IMR-90 (cell line): ENCODE results near the gene CDKAL1. TPM values are rescaled to one million over a fixed set of nuclear protein-coding genes. Genes with fewer than 3 reads are reported as not detected.

Experiments used
- ATAC-seq: fragments of 200-7000 bp; cut with Tn5 transposase; 2 replicates; pipeline ENCODE4 v1.9.1; 2020; ENCODE audit warnings: low read depth, mild to moderate bottlenecking, moderate library complexity
- BruUV-seq: library from RNA; stranded (reverse); fragments of 400-500 nt; replicated peaks from 2 replicates; lab custom pipeline; 2021; lab: Mats Ljungman, UMichigan
- CTCF ChIA-PET: fragments of 300-600 bp; formaldehyde crosslinking; extraction: SDS; loops from one replicate; lab custom pipeline; 2021; ENCODE audit warnings: antibody characterized with exemption; lab: Yijun Ruan, JAX
- POLR2A ChIA-PET: fragments of 300-600 bp; sonication (Branson Sonifier 250); formaldehyde crosslinking; loops from one replicate; lab custom pipeline; 2022; ENCODE audit warnings: antibody characterized with exemption; ENCODE audit not compliant: unreplicated experiment; lab: Charles Lee
- DNase-seq: peaks from one replicate; pipeline ENCODE4 v3.0.0; 2013
- H2AFZ ChIP-seq: replicated peaks from 2 replicates; pipeline ENCODE3; 2013; ENCODE audit warnings: low read length, mild to moderate bottlenecking; ENCODE audit not compliant: poor library complexity
- H2AK5ac ChIP-seq: 2 replicates; pipeline ENCODE4 v1.6.1; 2013; ENCODE audit warnings: low read depth, low read length, inconsistent platforms
- H2AK9ac ChIP-seq: replicated peaks from 2 replicates; pipeline ENCODE3; 2013; ENCODE audit warnings: mild to moderate bottlenecking, low read depth, low read length, moderate library complexity; ENCODE audit not compliant: poor library complexity
- H2BK120ac ChIP-seq: 2 replicates; pipeline ENCODE4 v1.6.1; 2013; ENCODE audit warnings: low read depth, low read length, inconsistent platforms
- H2BK15ac ChIP-seq: 3 replicates; pipeline ENCODE4 v1.6.1; 2013; ENCODE audit warnings: low read depth, low read length, inconsistent platforms
- H2BK20ac ChIP-seq: 2 replicates; pipeline ENCODE4 v1.6.1; 2013; ENCODE audit warnings: low read depth, mild to moderate bottlenecking, inconsistent platforms, low read length, moderate library complexity
- H2BK5ac ChIP-seq: 2 replicates; pipeline ENCODE4 v1.6.1; 2013; ENCODE audit warnings: mild to moderate bottlenecking, low read depth, low read length, inconsistent platforms; ENCODE audit not compliant: poor library complexity, severe bottlenecking
- H3K14ac ChIP-seq: replicated peaks from 2 replicates; pipeline ENCODE4 v1.6.1; 2013; ENCODE audit warnings: low read depth, low read length, inconsistent platforms
- H3K18ac ChIP-seq: 2 replicates; pipeline ENCODE4 v1.6.1; 2013; ENCODE audit warnings: low read depth, low read length, control low read depth
- H3K23ac ChIP-seq: 2 replicates; pipeline ENCODE4 v1.6.1; 2013; ENCODE audit warnings: low read depth, low read length, inconsistent platforms
- H3K27ac ChIP-seq: 2 replicates; pipeline ENCODE4 v1.5.1; 2013; ENCODE audit warnings: mild to moderate bottlenecking, control low read depth, low read length; ENCODE audit not compliant: insufficient read depth
- H3K27me3 ChIP-seq: 2 replicates; pipeline ENCODE4 v1.6.1; 2013; ENCODE audit warnings: low read length; ENCODE audit not compliant: control insufficient read depth, insufficient read depth
- H3K36me3 ChIP-seq: 2 replicates; pipeline ENCODE4 v1.6.1; 2013; ENCODE audit warnings: low read length, mixed read lengths; ENCODE audit not compliant: control insufficient read depth, insufficient read depth
- H3K4ac ChIP-seq: 2 replicates; pipeline ENCODE4 v1.6.1; 2013; ENCODE audit warnings: low read depth, low read length, inconsistent platforms
- H3K4me1 ChIP-seq: 2 replicates; pipeline ENCODE4 v1.6.1; 2013; ENCODE audit warnings: low read length, mixed read lengths; ENCODE audit not compliant: control insufficient read depth, insufficient read depth
- H3K4me2 ChIP-seq: 2 replicates; pipeline ENCODE4 v1.6.1; 2013; ENCODE audit warnings: low read depth, mild to moderate bottlenecking, control low read depth, low read length, moderate library complexity
- H3K4me3 ChIP-seq: 2 replicates; pipeline ENCODE4 v1.5.1; 2013; ENCODE audit warnings: low read depth, mild to moderate bottlenecking, control low read depth, low read length, moderate library complexity; ENCODE audit not compliant: insufficient read depth
- H3K56ac ChIP-seq: 2 replicates; pipeline ENCODE4 v1.6.1; 2013; ENCODE audit warnings: low read length, inconsistent platforms; ENCODE audit not compliant: insufficient read depth; ENCODE audit errors: extremely low read depth
- H3K79me1 ChIP-seq, 2 experiments: 2 replicates each; pipeline ENCODE4 v1.6.1; 2013; ENCODE audit warnings: low read length in 2 of 2, inconsistent platforms in 1 of 2, low read depth in 1 of 2
- H3K9ac ChIP-seq: 2 replicates; pipeline ENCODE4 v1.6.1; 2013; ENCODE audit warnings: low read depth, low read length, control low read depth
- H3K9me1 ChIP-seq: 2 replicates; pipeline ENCODE4 v1.6.1; 2013; ENCODE audit warnings: low read length, inconsistent platforms; ENCODE audit not compliant: insufficient read depth
- H3K9me3 ChIP-seq: 2 replicates; pipeline ENCODE4 v1.6.1; 2013; ENCODE audit warnings: low read length; ENCODE audit not compliant: control insufficient read depth, insufficient read depth
- H4K20me1 ChIP-seq: 2 replicates; pipeline ENCODE4 v1.6.1; 2013; ENCODE audit warnings: low read length, inconsistent platforms; ENCODE audit not compliant: insufficient read depth
- H4K5ac ChIP-seq: 2 replicates; pipeline ENCODE4 v1.6.1; 2013; ENCODE audit warnings: mild to moderate bottlenecking, low read depth, low read length, control low read depth
- H4K8ac ChIP-seq, 2 experiments: 2 replicates each; pipeline ENCODE4 v1.6.1; 2013; ENCODE audit warnings: low read depth in 2 of 2, low read length in 2 of 2, control low read depth in 1 of 2, inconsistent platforms in 1 of 2
- H4K91ac ChIP-seq: 2 replicates; pipeline ENCODE4 v1.6.1; 2013; ENCODE audit warnings: low read depth, low read length, inconsistent platforms; ENCODE audit not compliant: insufficient read depth
- BHLHE40 ChIP-seq: fragments of 150-350 bp; IDR thresholded peaks from 2 replicates; pipeline ENCODE4 v1.6.1; 2016; ENCODE audit warnings: mild to moderate bottlenecking, low read depth, low read length
- CEBPB ChIP-seq: IDR thresholded peaks from 2 replicates; pipeline ENCODE4 v1.6.1; 2012; ENCODE audit warnings: low read depth, low read length, improper control_type of control experiment
- CHD1 ChIP-seq: IDR thresholded peaks from 2 replicates; pipeline ENCODE4 v1.6.1; 2012; ENCODE audit warnings: low read depth, low read length, improper control_type of control experiment
- CTCF ChIP-seq: conservative IDR thresholded peaks from 2 replicates; pipeline ENCODE4 v1.5.1; 2012; ENCODE audit warnings: mild to moderate bottlenecking, low read depth, low read length, improper control_type of control experiment
- ELK1 ChIP-seq: fragments of 150-350 bp; IDR thresholded peaks from 2 replicates; pipeline ENCODE4 v1.6.1; 2016; ENCODE audit warnings: low read depth, mild to moderate bottlenecking, low read length, moderate library complexity, borderline replicate concordance
- FOS ChIP-seq: fragments of 150-350 bp; IDR thresholded peaks from 2 replicates; pipeline ENCODE4 v1.6.1; 2016; ENCODE audit warnings: low read depth, low read length
- MAFK ChIP-seq: IDR thresholded peaks from 2 replicates; pipeline ENCODE4 v1.6.1; 2012; ENCODE audit warnings: low read depth, low read length, improper control_type of control experiment
- MAZ ChIP-seq: IDR thresholded peaks from 2 replicates; pipeline ENCODE4 v1.6.1; 2012; ENCODE audit warnings: low read depth, mild to moderate bottlenecking, low read length, improper control_type of control experiment, moderate library complexity, borderline replicate concordance
- MXI1 ChIP-seq: IDR thresholded peaks from 2 replicates; pipeline ENCODE4 v1.6.1; 2012; ENCODE audit warnings: low read depth, mild to moderate bottlenecking, low read length, moderate library complexity, borderline replicate concordance
- NFE2L2 ChIP-seq: fragments of 150-350 bp; IDR thresholded peaks from 2 replicates; pipeline ENCODE4 v1.6.1; 2016; ENCODE audit warnings: low read depth, mild to moderate bottlenecking, low read length
- POLR2A ChIP-seq: IDR thresholded peaks from 2 replicates; pipeline ENCODE4 v1.6.1; 2012; ENCODE audit warnings: mild to moderate bottlenecking, low read depth, low read length
- RAD21 ChIP-seq: IDR thresholded peaks from 2 replicates; pipeline ENCODE4 v1.6.1; 2012; ENCODE audit warnings: low read length, improper control_type of control experiment
- RCOR1 ChIP-seq: IDR thresholded peaks from 2 replicates; pipeline ENCODE4 v1.6.1; 2012; ENCODE audit warnings: mild to moderate bottlenecking, low read length, improper control_type of control experiment; ENCODE audit not compliant: insufficient replicate concordance
- SMC3 ChIP-seq: fragments of 150-350 bp; IDR thresholded peaks from 2 replicates; pipeline ENCODE4 v1.6.1; 2016; ENCODE audit warnings: low read depth, mild to moderate bottlenecking, antibody characterized with exemption, low read length, moderate library complexity
- USF2 ChIP-seq: fragments of 150-350 bp; IDR thresholded peaks from 2 replicates; pipeline ENCODE4 v1.6.1; 2017; ENCODE audit warnings: mild to moderate bottlenecking, antibody characterized with exemption, low read length, low read depth
- WGBS, 2 experiments: methylation state at CpG; one replicate each; pipeline versions ENCODE4 v1.1.5 to v1.1.7; 2013; ENCODE audit warnings: missing lambda C conversion rate in 2 of 2; ENCODE audit not compliant: insufficient read length in 1 of 2; ENCODE audit errors: extremely low coverage in 2 of 2; 5-methylcytosine and 5-hydroxymethylcytosine counted together
- dilution Hi-C: fragments of 300-500 bp; cut with HindIII; formaldehyde crosslinking; loops from one replicate; pipeline ENCODE4 v1.14.3; 2018; ENCODE audit warnings: low sequenced_read_pairs; ENCODE audit not compliant: unreplicated experiment
- in situ Hi-C: fragments of 300-500 bp; cut with MboI; formaldehyde crosslinking; loops from 3 replicates; pipeline ENCODE4 v1.14.3; 2019; ENCODE audit warnings: low sequenced_read_pairs, inconsistent platforms, mixed read lengths
- intact Hi-C: fragments of 100-400 bp; cut with micrococcal nuclease; formaldehyde crosslinking; loops from 2 replicates; pipeline ENCODE4 v1.10.0; 2022
- polyA plus RNA-seq, 3 experiments: library from polyadenylated mRNA; depleted of rRNA; stranded (reverse); fragments of >200 nt; gene quantifications; 2 replicates each; pipeline ENCODE4 v1.2.3, GENCODE V29; 2012; ENCODE audit warnings: low replicate concordance in 1 of 3
- total RNA-seq: library from RNA; depleted of rRNA; stranded (reverse); fragments of >200 nt; gene quantifications from 2 replicates; pipeline ENCODE4 v1.2.3, GENCODE V29; 2012

Gene CDKAL1
- total and polyA plus RNA-seq, 2 of the 4 experiments (the other 2 are of a cell fraction): 3.7 to 13.1 TPM

- Histone ChIP-seq H3K27ac (no peak overlapping the region), H3K4me3 (no peak overlapping the region), H3K36me3 (no peaks in the 10 kb centered on the region), H2BK20ac (no peak overlapping the region), H4K91ac (no peak overlapping the region), H3K4ac (no peak overlapping the region), H2AFZ (no peak overlapping the region), H3K79me1 (no peaks in the 10 kb centered on the region), H3K9me3 (no peaks in the 10 kb centered on the region), H2BK15ac (no peak overlapping the region), H3K18ac (no peak overlapping the region), H3K9ac (no peak overlapping the region), H3K4me2 (no peak overlapping the region), H3K4me1 (no peaks in the 10 kb centered on the region), H2AK5ac (no peak overlapping the region), H2AK9ac (no peak overlapping the region), H4K5ac (no peak overlapping the region), H3K23ac (no peak overlapping the region), H2BK120ac (no peak overlapping the region), H3K27me3 (no peaks in the 10 kb centered on the region), H4K8ac (no peak overlapping the region), H2BK5ac (no peak overlapping the region), H3K14ac (no peak overlapping the region), H3K9me1 (no peaks in the 10 kb centered on the region), H4K20me1 (no peaks in the 10 kb centered on the region), H3K56ac (no peak overlapping the region)
- intact Hi-C loops: no loop called here
- ChIA-PET CTCF (no interaction called here), POLR2A (no interaction called here)
- BruUV-seq: no TSS peak
- in situ Hi-C loops: no loop called here
- DNase-seq (peak; percentile 65), ATAC-seq (no peak; the same call in 1 of the 2 replicates)
- no CpG with 5 or more reads among the region's 2 CpGs for WGBS, 2 experiments
- dilution Hi-C loops: no loop called here
- no peak for TF ChIP-seq ELK1
- TF ChIP-seq SMC3: no peak
- TF ChIP-seq CEBPB: no peak
- TF ChIP-seq FOS: no peak
- TF ChIP-seq CHD1: no peak
- TF ChIP-seq BHLHE40: no peak
- TF ChIP-seq POLR2A: no peak
- no peak for TF ChIP-seq CTCF
- no peak for TF ChIP-seq MXI1
- no peak for TF ChIP-seq RCOR1
- TF ChIP-seq MAZ: no peak
- no peak for TF ChIP-seq USF2
- no peak for TF ChIP-seq NFE2L2
- TF ChIP-seq RAD21: no peak
- TF ChIP-seq MAFK: no peak
Measured at GRCh38 chr6:20840675-20841074, 306.4 kb downstream of the CDKAL1 start.
